ENCODE data around the gene CD300E.

GRCh38 chr17:74633326-74633725 is 9.8 kb upstream of the CD300E start:
- TF ChIP-seq CTCF (conservative IDR thresholded peaks at IDR 0.05 in 1 of 2, IDR thresholded peaks at IDR 0.05 in 1 of 2; ENCODE audit: low read depth in 1 of 2, low read length in 2 of 2) (no peak), EZH2 (IDR thresholded peaks at IDR 0.05; ENCODE audit: low read length, missing control alignments) (no peak)

All from fibroblast of lung (primary cell).